GM04504 (cell line): ENCODE results near the gene MEMO1.
"Not testable (repeated sequence)": the region's sequence is repeated elsewhere in the genome, so short reads cannot be mapped to it uniquely, and the experiment has no call there.

Experiments
- DNase-seq: peaks from one replicate; pipeline ENCODE4 v3.0.0-alpha.2; 2012; ENCODE audit warnings: low read depth

The MEMO1 gene

DNA sequence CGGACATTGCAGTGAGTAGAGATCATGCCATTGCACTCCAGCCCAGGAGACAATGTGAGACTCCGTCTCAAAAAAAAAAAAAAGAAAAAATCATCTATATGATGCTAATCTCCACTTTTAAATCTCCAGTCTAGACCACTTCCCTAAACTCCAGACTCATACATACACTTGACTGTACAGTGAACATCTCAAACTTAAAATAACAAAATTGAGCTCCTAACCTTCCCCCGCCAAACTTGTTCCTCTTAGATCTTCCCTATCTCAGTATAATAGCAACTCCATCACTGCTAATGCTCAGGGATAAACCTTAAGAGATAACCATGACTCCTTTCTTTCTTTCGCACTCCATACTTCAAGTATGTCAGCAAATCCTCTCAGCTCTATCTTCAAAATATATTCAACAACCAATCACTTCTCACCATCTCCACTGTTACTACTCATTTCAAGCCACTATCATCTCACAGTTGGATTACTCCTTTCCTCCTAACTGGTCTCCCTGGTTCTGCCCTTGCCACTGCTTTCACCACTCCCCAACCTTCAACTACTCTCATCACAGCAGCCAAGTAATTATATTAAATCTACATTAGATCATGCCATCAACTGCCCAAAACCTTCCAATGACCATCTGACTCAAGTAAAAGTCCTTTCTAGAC, 12.0 kb downstream of the MEMO1 start:
- DNase-seq = no peak

DNA sequence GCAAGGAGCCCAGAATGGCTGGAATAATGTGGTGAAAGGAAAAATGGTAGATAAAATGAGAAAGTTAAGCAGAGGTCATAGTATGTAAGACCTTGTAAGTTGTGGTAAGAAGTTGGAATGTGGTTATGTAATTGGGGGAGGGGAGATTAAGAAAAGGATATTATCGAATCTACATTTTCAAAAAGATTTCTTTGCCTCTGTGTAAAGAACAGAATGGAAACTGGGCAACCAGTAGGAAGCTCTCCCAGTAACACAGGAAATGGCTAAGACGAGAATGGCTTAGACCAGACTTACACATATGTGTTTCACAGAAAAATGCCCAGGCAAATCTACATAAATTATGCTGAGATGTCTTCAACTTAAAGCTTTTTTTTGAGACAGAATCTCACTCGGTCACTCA, 13.2 kb downstream of the MEMO1 start:
- no peak for DNase-seq

DNA sequence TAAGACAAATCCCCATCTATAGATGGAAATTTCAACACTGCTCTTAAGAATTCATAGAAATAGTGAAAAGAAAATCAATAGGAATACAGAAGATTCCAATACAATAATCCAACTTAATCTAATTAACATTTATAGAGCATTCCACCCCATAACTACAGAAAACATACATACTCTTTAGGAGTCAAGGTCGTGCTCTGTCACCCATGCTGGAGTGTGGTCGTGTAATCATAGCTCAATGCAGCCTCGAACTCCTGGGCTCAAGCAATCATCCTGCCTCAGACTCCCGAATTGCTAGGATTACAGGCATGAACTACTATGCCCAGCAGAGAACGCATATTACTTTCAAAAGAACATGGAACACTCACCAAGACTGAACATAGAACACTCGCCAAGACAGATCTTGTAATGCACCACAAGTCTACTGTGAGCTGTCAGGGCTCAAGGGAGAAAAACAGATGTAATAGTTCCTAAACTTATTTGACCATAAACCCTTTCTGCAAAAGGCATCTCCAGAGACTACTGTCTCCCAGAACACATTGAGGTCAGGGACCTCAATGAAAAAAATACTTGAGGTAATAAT, 14.1 kb downstream of the MEMO1 start:
- DNase-seq = no peak

- DNase-seq = no peak
Observed at GRCh38 chr2:31992934-31993333, 17.9 kb downstream of the MEMO1 start.

DNA sequence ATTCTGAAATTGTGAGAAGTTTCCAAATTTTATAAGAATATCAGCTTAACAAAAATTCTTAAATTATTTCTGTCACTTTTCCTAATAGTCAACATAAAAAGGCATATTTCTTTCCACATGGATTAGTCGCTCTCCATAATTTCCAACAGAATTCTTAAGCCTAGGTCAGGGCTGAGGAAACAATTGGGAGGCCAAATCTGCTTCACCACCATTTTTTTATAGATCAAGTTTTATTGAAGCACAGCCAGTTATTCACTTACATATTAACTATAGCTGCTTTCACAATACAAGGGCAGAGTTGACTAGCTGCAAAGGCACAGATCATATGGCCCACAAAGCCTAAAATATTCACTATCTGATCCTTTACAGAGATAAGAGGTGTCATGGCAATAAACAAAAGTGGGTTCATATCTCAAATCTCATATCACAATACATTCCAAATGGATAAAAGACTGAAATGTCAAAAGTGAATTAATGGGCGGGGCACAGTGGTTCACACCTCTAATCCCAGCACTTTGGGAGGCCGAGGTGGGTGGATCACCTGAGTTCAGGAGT, 18.7 kb downstream of the MEMO1 start:
- DNase-seq = no peak

DNA sequence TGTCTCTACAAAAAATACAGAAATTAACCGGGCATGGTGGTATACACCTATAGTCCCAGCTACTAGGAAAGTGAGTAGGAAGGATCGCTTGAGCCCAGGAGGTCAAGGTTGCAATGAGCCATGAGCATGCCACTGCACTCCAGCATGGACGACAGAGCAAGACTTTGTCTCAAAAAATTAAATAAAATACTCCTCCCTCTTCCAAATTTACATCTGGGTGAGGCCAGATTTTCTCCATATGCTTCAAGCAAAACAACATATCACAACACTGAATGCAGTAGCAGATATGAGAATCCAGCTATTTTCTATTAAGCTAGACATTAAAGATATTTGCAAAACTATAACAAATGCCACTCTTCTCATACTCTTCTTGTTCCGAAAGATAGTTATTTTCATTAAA, 20.9 kb downstream of the MEMO1 start:
- DNase-seq = no peak

GRCh38 chr2:31987454-31988220, 23.2 kb downstream of the MEMO1 start:
- no peak for DNase-seq

GRCh38 chr2:31986906-31987305, 23.9 kb downstream of the MEMO1 start:
- no peak for DNase-seq

GRCh38 chr2:31983762-31984467, 26.9 kb downstream of the MEMO1 start:
- DNase-seq = no peak

DNA sequence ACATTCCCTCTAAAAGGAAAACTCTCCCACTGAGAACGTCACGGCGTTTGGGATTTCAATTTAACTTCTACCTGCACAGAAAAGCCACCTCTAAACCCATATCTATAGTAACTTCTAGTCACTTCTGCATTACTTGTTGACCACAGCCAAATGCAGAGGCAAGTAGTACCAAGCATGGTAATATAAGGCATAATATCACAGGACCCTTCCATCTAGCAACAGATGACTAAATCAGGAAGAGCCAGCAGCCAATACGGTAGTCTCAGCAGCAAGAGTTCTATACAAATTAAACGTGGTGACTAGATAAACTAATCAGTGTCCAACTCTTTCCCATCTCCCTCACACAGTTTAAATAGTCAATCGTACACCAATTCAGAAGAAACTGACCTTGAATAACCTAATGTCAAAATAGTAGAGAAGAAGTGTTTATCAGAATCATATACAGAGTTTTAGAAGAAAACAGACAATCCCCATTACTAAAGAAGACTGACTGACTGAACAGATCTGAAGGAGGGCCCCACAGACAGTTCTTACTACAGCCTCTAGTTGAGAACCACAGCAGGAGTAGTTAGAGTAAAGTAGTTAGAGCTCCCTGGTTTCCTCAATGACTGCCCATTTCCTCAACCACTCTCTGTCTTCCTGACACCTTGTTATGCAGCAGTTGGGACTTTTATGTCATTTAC, 30.0 kb downstream of the MEMO1 start:
- no peak for DNase-seq

GRCh38 chr2:31979956-31980355, 30.9 kb downstream of the MEMO1 start:
- no peak for DNase-seq

GRCh38 chr2:31979018-31979417, 31.8 kb downstream of the MEMO1 start:
- no peak for DNase-seq

DNA sequence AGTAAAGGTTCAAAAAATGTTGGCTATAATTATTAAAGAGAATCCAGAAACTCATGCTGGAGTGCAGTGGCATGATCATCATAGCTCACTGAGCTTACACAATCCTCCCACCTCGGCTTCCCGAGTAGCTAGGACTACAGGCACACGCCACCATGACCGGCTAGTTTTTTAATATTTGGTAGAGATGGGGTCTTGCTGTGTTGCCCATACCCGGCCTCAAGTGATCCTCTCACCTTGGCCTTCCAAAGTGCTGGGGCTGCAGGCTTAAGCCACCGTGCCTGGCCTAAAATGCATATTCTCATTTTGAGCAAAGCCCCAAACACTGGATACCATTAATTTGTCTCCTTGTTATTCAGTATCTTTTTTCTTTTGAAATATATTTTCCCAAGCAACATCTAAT, 32.4 kb downstream of the MEMO1 start:
- no peak for DNase-seq

DNA sequence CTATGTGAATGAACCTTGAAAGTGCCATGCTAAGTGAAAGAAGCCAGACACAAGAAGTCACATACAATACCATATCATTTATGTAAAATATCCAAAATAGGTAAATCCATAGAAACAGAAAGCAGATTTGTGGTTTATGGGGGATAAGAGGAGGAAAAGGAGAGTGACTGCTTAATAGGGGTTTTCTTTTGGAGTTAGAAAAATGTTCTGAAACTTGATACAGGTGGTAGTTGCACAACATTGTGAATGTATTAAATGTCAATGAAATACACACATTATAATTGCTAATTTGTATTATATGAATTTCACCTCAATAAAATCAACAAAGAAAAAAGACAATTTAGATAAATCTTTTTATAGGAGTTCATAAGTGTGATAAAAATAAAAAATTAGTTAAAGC, 37.1 kb downstream of the MEMO1 start:
- no peak for DNase-seq

DNA sequence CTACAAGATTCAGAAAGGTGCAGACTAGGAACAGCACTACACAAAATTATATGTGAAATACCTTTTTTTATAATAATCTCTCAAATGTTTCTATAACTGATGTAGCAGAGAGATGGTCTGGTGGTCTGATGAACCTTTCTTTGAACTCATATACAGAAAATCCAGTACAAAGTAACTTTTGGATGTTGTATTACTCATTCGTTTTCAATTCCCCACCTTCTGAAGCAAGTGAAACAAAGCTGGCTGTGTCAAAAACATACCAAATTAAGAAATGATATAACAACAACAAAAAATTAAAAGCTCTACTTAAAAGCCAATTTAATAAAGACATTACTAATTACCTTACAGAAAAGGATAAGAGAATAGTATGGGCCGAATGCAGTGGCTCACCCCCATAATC, 38.7 kb downstream of the MEMO1 start:
- DNase-seq = no peak

DNA sequence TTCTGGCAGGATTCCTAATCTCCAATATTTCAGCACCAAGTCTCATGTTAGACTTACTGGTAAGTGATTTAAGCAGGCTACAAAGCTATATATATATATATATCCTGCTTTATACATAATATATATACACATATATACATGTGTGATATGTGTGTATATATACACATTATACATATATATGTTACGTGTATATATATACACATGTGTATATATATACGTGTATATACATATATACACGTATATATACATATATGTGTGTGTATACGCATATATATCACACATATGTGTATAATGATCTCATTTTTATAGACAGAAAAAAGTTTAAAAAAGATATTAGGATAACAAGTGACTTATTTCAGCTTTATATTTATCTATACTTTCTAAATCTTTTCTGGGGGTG, 41.6 kb downstream of the MEMO1 start:
- no peak for DNase-seq

DNA sequence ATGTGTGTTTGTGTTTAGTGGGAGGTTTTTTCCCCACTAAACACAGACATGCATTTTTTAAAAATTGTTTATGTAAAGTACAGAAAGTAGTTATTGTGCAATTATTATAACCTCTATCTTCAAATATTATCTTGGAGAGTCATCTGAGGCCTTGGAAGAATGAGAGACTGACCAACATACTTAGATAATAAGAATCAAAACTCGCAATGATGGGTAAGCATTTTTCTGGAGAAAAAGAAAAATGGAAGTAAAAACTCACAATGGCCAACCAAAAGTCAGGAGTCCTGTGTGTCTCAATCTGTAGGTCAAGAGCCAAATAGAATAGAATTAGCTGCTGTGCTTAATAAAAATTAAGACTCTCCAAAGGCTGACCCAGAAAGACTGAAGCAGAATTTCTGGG, 43.0 kb downstream of the MEMO1 start:
- DNase-seq = no peak

DNA sequence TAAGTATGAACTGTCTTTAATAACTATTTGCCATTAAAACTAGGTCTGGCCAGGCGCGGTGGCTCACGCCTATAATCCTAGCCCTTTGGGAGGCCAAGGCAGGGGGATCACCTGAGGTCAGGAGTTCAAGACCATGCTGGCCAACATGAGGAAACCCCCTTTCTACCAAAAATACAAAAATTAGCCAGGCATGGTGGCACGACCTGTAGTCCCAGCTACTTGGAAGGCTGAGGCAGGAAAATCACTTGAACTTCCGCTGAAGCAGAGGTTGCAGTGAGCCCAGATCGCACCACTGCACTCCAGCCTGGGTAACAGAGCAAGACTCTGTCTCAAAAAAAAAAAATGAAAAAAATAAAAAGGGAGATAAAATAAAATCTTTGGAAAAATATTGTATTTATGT, 44.4 kb downstream of the MEMO1 start:
- DNase-seq = not testable (repeated sequence)

- DNase-seq = no peak
Observed at GRCh38 chr2:31965094-31965493, 45.7 kb downstream of the MEMO1 start.

GRCh38 chr2:31962757-31963361, 47.9 kb downstream of the MEMO1 start:
- no peak for DNase-seq

GRCh38 chr2:31958140-31958717, 52.6 kb downstream of the MEMO1 start:
- DNase-seq = no peak
